Measurements from ENCODE around the gene MED4. TPM values are rescaled to one million over a fixed set of nuclear protein-coding genes. Genes with fewer than 3 reads are reported as not detected.

The MED4 gene, protein sequence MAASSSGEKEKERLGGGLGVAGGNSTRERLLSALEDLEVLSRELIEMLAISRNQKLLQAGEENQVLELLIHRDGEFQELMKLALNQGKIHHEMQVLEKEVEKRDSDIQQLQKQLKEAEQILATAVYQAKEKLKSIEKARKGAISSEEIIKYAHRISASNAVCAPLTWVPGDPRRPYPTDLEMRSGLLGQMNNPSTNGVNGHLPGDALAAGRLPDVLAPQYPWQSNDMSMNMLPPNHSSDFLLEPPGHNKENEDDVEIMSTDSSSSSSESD
- 32.5 to 45.1 TPM (median 34.6 TPM) in 3 replicates for total RNA-seq
- long read RNA-seq, transcript MED4-202 (7 exons, 931 nt), result minor isoform, 16 of 71 reads
- long read RNA-seq, transcript MED4-201 (7 exons, 2,022 nt), result major isoform, 45 of 71 reads
- long read RNA-seq, partial matches to known transcripts, result 0 of 71 reads
- long read RNA-seq, other reads (novel, unspliced or antisense), result 9 of 71 reads

- no peaks in the 10 kb centered on the region for H3K36me3 Mint-ChIP-seq (ENCODE audit: low read depth)
- H3K4me3 Mint-ChIP-seq (ENCODE audit: unreplicated experiment), result peak within 1 kb of the TSS; percentile 97
- H3K27ac Mint-ChIP-seq (ENCODE audit: unreplicated experiment), result peak within 1 kb of the TSS; percentile 95
- DNase-seq (ENCODE audit: low spot score), result peak; percentile 97
- peaks cover 3% of the 10 kb centered on the region for H3K9me3 Mint-ChIP-seq (ENCODE audit: low read depth)
- TF ChIP-seq, protein P1, sequence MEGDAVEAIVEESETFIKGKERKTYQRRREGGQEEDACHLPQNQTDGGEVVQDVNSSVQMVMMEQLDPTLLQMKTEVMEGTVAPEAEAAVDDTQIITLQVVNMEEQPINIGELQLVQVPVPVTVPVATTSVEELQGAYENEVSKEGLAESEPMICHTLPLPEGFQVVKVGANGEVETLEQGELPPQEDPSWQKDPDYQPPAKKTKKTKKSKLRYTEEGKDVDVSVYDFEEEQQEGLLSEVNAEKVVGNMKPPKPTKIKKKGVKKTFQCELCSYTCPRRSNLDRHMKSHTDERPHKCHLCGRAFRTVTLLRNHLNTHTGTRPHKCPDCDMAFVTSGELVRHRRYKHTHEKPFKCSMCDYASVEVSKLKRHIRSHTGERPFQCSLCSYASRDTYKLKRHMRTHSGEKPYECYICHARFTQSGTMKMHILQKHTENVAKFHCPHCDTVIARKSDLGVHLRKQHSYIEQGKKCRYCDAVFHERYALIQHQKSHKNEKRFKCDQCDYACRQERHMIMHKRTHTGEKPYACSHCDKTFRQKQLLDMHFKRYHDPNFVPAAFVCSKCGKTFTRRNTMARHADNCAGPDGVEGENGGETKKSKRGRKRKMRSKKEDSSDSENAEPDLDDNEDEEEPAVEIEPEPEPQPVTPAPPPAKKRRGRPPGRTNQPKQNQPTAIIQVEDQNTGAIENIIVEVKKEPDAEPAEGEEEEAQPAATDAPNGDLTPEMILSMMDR (IDR thresholded peaks at IDR 0.05), result peak; percentile 99
- peaks cover 32% of the 10 kb centered on the region for H3K4me1 Mint-ChIP-seq (ENCODE audit: low read depth)
- no peaks in the 10 kb centered on the region for H3K27me3 Mint-ChIP-seq (ENCODE audit: low read depth)
These were observed at the start of gene MED4 for GRCh38 chr13:48094781-48095502. Gene MED4 (minus strand): TSS chr13:48095104. CDS start chr13:48095078, 26 bp downstream.

- TF ChIP-seq, protein P1 (IDR thresholded peaks at IDR 0.05), result no peak
- Mint-ChIP-seq H3K4me3 (ENCODE audit: unreplicated experiment) (no peak overlapping the region), H3K4me1 (ENCODE audit: low read depth) (peaks cover 9% of the 10 kb centered on the region), H3K36me3 (ENCODE audit: low read depth) (no peaks in the 10 kb centered on the region), H3K27ac (ENCODE audit: unreplicated experiment) (no peak overlapping the region), H3K9me3 (ENCODE audit: low read depth) (peaks cover 6% of the 10 kb centered on the region), H3K27me3 (ENCODE audit: low read depth) (no peaks in the 10 kb centered on the region)
- no peak for DNase-seq (ENCODE audit: low spot score)
These were observed 49.6 kb upstream of the MED4 start for GRCh38 chr13:48144413-48145035.

DNA sequence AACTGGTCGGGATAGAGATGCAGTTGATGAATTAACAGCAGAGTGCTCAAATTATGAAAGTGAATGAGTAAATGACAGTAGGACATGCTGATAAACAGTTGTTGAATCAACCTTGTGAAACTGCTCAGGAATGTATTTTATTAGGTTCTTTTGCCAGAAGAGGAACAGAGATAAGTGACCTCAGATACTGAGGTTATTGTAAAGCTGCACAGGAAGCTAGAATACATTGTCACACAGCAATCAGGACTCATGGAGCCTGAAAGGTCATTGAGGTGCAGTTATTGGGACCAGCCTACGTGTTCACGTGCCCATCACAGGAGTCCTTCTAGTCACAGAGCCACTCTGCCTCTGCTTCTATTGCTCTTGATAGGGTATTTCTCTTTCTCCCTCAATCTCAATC lies 47.5 kb upstream of the MED4 start:
- no peaks in the 10 kb centered on the region for H3K27me3 Mint-ChIP-seq (ENCODE audit: low read depth)
- no peak for DNase-seq (ENCODE audit: low spot score)
- peaks cover 9% of the 10 kb centered on the region for H3K4me1 Mint-ChIP-seq (ENCODE audit: low read depth)
- peaks cover 6% of the 10 kb centered on the region for H3K9me3 Mint-ChIP-seq (ENCODE audit: low read depth)
- TF ChIP-seq, protein P1 (IDR thresholded peaks at IDR 0.05), result no peak
- H3K36me3 Mint-ChIP-seq (ENCODE audit: low read depth), result no peaks in the 10 kb centered on the region
- no peak overlapping the region for H3K4me3 Mint-ChIP-seq (ENCODE audit: unreplicated experiment)
- no peak overlapping the region for H3K27ac Mint-ChIP-seq (ENCODE audit: unreplicated experiment)

DNA sequence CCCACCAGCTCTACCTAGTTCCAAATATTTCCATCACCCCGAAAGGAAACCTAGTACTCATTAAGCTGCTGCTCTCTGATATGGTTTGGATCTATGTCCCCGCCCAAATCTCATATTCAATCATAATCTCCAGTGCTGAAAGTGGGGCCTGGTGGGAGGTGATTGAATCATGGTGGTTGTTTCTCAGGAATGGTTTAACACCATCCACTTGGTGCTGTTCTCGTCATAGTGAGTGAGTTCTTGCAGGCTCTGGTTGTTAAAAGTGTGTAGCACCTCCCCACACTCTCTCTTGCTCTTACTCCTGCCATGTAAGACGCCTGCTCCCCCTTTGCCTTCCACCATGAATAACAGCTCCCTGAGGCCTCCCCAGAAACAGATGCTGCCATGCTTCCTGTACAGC lies 43.4 kb upstream of the MED4 start:
- Mint-ChIP-seq H3K27me3 (ENCODE audit: low read depth) (peaks cover 2% of the 10 kb centered on the region), H3K4me3 (ENCODE audit: unreplicated experiment) (no peak overlapping the region), H3K27ac (ENCODE audit: unreplicated experiment) (no peak overlapping the region), H3K36me3 (ENCODE audit: low read depth) (no peaks in the 10 kb centered on the region), H3K9me3 (ENCODE audit: low read depth) (no peaks in the 10 kb centered on the region), H3K4me1 (ENCODE audit: low read depth) (no peaks in the 10 kb centered on the region)
- no peak for DNase-seq (ENCODE audit: low spot score)
- TF ChIP-seq, protein P1 (IDR thresholded peaks at IDR 0.05), result no peak

GRCh38 chr13:48132961-48133360 lies 38.1 kb upstream of the MED4 start:
- no peak overlapping the region for H3K27ac Mint-ChIP-seq (ENCODE audit: unreplicated experiment)
- no peak for DNase-seq (ENCODE audit: low spot score)
- H3K27me3 Mint-ChIP-seq (ENCODE audit: low read depth), result peaks cover 9% of the 10 kb centered on the region
- H3K9me3 Mint-ChIP-seq (ENCODE audit: low read depth), result no peaks in the 10 kb centered on the region
- TF ChIP-seq, protein P1 (IDR thresholded peaks at IDR 0.05), result no peak
- H3K4me3 Mint-ChIP-seq (ENCODE audit: unreplicated experiment), result no peak overlapping the region
- peaks cover 4% of the 10 kb centered on the region for H3K4me1 Mint-ChIP-seq (ENCODE audit: low read depth)
- H3K36me3 Mint-ChIP-seq (ENCODE audit: low read depth), result no peaks in the 10 kb centered on the region

Measured in chondrocyte (in vitro differentiated cells).